Activated CD8-positive, alpha-beta memory T cell treated with anti-CD3 and anti-CD28 coated beads, Interleukin-2, amount 50 U/mL, for 24 hours (primary cell): ENCODE data around the gene KRAS.

ENCODE experiments used
- DNase-seq: peaks from one replicate; pipeline ENCODE4 v3.0.0-alpha.2; 2020; ENCODE audit errors: extremely low read depth

The KRAS gene

GRCh38 chr12:25256005-25256404 is 5.3 kb upstream of the KRAS start:
- no peak for DNase-seq

GRCh38 chr12:25254271-25254880 is 3.6 kb upstream of the KRAS start:
- no peak for DNase-seq

- DNase-seq: no peak
Measured at GRCh38 chr12:25253371-25254068, 2.8 kb upstream of the KRAS start.

GRCh38 chr12:25252946-25253345 is 2.2 kb upstream of the KRAS start:
- no peak for DNase-seq

- no peak for DNase-seq
Measured at GRCh38 chr12:25251769-25252168, 1.0 kb upstream of the KRAS start.

- no peak for DNase-seq
Measured at GRCh38 chr12:25249931-25250738, 594 bp downstream of the KRAS start.

- DNase-seq: no peak
Measured at GRCh38 chr12:25248732-25249131, 2.0 kb downstream of the KRAS start.

- no peak for DNase-seq
Measured at GRCh38 chr12:25248137-25248536, 2.6 kb downstream of the KRAS start.

- DNase-seq: no peak
Measured at GRCh38 chr12:25245491-25245890, 5.2 kb downstream of the KRAS start.

- DNase-seq: no peak
Measured at GRCh38 chr12:25243680-25243990, 7.1 kb downstream of the KRAS start.

- DNase-seq: no peak
Measured at GRCh38 chr12:25242981-25243679, 7.6 kb downstream of the KRAS start.

- no peak for DNase-seq
Measured at GRCh38 chr12:25241167-25242020, 9.3 kb downstream of the KRAS start.

- DNase-seq: no peak
Measured at GRCh38 chr12:25236626-25237025, 14.1 kb downstream of the KRAS start.

GRCh38 chr12:25236190-25236589 is 14.5 kb downstream of the KRAS start:
- no peak for DNase-seq

GRCh38 chr12:25213338-25213737 is 37.4 kb downstream of the KRAS start:
- DNase-seq: no peak

- DNase-seq: no peak
Measured at GRCh38 chr12:25208554-25208953, 42.2 kb downstream of the KRAS start.

GRCh38 chr12:25207846-25208245 is 42.9 kb downstream of the KRAS start:
- no peak for DNase-seq

GRCh38 chr12:25207411-25207810 is 43.3 kb downstream of the KRAS start:
- no peak for DNase-seq

GRCh38 chr12:25202137-25202536 is 48.6 kb downstream of the KRAS start:
- DNase-seq: no peak

GRCh38 chr12:25200703-25201102 is 50.0 kb downstream of the KRAS start:
- no peak for DNase-seq

- DNase-seq: no peak
Measured at GRCh38 chr12:25197608-25198007, 53.1 kb downstream of the KRAS start.
